Stimulated activated CD4-positive, alpha-beta T cell treated with anti-CD3 and anti-CD28 coated beads, Interleukin-4, amount 100 ng/mL, for 4 hours (primary cell): ENCODE results near the gene PPM1M.
"Not testable (repeated sequence)": the region's sequence is repeated elsewhere in the genome, so short reads cannot be mapped to it uniquely, and the experiment has no call there.

Experiments
- DNase-seq, 2 experiments: peaks; one replicate each; pipeline ENCODE4 v3.0.0-alpha.2; 2020

The PPM1M gene

DNA sequence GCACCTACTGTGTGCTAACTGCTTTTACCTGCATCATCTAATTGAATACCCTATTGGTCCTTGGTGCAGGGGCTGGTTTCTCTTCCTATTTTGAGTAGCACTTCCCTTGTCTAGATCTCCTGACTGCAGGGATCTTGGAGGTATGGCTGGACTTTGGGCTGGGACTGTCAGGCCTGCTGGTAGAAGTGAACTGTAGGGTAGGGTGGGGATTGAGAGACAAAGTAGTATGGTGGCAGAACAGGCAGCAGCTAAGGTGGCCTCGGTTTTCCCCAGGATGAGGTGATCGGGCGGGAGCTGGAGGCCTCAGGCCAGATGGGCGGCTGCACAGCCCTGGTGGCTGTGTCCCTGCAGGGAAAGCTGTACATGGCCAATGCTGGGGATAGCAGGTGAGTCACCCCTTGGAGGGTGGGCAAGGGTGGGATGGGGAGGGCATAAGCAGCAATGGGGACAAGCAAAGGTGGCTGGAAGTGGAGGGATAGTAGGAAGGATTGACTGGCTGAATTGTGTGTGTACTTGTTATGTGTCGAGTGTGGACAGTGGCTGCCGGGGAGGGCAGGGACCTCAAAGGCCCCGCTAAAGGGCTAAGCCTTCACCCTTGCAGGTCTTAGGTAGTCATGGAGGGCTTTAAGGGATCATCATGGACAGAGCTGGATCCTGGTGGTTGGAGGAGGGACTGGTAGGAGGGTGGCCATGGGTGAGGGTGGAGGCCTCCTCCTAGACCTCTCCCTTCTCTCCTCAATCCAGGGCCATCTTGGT is 2.0 kb downstream of the PPM1M start:
- no peak for DNase-seq

DNA sequence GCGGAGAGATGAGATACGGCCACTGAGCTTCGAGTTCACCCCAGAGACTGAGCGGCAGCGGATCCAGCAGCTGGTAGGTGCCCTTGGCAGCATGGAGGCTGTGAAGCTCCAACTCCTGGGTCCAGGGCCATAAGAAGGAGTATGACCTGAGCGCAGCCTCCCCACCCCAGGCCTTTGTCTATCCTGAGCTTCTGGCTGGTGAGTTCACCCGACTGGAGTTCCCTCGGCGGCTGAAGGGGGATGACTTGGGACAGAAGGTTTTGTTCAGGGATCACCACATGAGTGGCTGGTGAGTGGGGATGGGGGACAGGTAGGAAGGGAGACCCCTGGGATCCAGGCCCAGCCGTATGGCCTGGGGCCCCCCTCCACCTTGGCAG is 2.6 kb downstream of the PPM1M start:
- no peak for DNase-seq

DNA sequence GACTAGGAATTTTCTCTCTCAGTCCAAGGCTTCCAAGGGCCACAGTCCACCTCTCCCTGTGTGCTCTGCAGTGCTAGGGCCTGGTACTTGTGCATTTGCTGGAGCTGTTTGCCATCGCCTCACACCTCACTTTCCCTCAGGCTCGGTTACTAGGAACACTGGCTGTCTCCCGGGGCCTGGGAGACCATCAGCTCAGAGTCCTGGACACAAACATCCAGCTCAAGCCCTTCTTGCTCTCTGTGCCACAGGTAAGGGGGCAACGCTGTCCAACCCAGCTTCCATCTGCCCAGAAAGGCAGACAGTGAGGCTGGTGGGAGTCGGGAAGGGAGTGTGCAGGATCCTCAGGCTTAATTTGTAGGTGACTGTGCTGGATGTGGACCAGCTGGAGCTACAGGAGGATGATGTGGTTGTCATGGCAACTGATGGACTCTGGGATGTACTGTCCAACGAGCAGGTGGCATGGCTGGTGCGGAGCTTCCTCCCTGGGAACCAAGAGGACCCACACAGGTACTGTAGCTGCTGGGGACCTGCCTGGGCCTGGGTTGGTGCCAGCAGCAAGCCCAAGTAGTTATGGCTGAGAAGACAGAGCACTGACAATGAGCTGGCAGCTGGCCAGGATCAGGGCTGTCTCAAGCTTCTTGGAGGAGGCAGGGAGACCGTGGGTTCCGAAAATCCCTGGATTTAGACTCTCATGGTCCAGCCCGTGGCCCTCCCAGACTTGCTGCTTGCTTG is 3.4 kb downstream of the PPM1M start:
- no peak for DNase-seq

DNA sequence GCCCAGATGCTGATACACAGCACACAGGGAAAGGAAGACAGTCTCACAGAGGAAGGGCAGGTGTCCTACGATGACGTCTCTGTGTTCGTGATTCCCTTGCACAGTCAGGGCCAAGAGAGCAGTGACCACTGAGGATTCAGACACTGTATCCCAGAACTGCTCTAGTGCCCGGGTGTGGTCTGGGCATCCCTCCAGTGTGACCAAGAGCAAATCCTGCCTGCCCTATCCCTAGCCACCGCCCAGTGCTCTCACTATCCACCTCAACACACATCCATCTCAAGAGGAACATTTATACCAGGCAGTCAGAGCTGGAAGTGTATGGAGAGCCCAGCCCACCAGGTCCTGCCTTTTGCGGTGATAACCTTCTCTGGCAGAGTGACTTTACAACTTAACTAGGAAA is 4.1 kb downstream of the PPM1M start:
- no peak for DNase-seq

DNA sequence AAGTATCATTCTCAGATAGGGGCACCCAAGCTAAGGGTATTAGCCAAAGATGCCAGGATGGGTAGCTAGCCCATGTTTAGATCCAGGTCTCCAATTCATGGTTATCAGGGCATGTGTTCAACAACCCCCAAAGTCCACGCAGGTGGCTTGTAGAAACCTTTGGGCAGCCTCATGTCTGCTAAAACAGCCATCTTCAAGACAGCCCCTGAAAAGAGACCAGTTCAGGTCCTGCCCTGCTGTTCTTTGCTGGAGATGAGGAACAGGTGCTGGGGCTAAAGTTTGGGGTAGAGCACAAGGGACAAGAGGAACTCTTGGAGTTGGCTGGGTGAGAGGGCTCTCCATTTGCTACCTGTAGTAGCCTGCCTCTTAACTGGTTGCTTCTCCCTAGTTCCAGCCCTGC is 4.6 kb downstream of the PPM1M start:
- no peak for DNase-seq

DNA sequence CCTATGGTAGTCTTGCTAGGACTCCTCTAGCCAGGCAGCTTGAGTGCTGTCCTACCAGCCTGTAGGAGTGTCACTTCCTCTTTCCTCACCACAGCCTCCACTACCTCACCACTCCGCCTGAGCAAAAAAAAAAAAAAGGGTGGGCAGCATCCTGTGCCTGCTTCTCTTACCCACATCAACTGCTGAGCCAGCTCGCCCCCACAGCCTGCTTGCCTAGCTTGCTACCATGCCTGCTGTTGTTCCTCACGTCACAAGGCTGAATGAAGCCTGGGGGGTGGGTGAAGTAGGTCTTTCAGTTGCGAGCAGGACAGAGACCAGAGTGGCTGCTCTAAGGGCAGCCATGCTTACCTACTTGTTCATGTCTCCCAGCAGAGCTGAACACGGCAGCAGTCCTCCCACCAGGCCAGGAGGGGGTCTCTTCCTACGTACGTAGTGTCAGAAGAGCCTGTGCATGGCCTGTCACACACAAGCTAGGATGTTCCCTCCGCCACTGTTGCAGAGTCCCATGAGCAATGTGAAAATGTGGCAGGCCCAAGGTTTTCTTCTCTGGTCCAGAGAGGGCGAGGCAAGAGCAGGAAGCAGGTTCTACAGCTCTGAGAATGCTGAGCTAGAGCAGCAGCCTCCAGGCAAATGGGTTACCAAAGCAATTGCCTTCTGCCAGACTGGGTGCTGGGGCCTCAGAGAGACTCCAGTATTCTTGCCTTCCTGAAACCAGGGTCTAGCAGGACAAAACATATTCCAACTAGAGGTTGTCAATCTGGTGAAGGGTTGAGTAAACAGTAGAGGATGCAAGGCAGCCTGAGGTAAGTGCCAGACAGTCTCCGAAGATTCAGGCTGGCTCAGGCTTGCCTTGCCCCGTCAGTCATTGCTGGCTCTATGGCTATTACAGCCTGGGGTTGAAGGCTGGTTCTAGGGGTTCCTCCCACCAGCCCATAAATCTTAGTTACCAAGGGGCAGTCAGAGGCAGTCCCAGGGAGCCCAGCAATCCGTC is 8.1 kb downstream of the PPM1M start:
- peak; percentile 69 to 90 for DNase-seq

DNA sequence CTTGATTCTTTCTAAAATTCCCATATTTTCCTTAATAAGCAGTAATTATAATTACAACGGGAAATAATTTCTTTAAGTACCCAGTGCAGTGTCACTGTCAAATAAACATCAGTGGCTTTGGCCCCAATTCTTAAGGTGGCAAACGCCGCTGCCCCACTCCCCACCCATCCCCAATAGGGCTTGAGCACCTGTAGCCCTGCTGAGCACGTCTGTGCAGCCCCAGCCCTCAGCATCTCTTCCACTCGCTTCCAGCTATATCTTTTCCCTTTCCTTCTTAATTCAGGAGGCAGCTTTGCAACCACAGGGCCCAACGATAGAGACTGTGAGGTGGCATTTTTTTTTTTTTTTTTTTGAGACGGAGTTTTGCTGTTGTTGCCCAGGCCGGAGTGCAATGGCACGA is 9.0 kb downstream of the PPM1M start:
- DNase-seq, result no peak

DNA sequence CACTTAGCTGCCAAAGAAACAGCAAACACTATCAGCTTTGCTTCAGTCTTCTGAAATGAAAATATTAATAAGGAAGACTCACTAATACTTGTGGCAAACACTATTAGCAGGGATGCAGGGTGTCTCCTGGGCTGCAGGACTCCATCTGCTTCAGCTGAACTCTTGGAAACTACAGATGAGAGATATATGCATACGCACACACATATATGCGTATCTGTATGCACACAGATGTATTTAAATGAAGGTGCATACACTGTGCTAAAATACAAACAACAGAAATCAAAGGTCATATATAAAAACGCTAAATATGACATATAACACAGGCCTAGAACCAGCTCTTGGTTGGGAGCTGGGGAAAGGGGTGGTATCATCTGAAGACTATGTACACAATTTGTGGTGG is 10.6 kb downstream of the PPM1M start:
- DNase-seq, result no peak

DNA sequence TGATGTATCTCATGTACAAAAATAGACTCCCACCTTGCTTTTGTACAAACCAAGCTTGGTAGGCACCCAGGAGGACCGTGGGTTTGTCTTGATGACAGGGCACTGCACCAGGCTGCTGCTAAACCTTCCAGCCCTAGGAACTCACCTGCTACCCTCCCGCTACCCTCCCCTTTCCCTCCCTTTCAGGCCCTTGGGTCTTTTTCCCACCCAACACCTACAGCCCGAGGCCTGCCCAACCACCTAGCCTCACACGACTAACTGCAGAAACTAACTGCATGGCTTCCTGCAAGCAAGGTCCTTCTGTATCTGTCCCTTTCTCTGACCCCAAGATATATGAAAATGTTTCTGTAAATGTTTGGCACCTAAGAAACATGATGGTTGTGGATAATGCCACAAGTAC is 11.1 kb downstream of the PPM1M start:
- DNase-seq, result no peak

DNA sequence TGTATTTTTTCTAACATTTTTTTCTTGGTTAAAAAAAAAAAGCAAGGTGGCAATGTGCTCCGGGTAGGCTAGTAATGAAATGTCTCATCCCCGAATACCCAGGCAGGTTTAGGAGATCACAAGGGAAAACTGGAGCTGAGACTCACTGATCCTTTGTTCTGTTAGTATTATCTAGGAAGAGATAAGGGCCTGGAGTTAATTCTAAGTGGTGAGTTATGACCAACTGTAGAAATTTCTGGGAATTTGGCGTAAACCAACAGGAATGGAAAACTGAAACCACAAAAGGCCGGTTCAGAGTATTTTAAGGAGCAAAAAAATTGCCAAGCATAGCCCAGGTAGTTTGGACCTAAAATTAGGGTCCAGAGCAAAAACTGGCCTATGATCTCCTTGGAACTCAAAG is 12.4 kb downstream of the PPM1M start:
- no peak for DNase-seq

DNA sequence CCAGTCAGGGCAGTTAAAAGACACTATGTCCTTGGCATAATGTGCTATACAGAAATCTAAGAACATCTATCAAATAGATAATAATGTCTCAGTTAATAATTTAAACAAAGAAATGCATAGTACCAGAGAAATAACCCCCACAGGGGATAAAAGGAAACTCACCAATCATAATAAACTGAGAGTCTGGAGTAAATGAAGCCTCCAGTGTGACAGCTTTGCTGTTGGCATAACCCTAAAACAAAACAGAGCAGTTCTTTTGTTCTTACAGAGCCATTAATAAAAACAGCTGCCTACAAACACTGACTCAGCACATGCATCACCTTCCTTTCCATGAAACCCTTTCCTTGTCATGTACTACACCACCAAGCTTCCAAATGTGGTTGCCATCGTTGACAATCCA is 13.5 kb downstream of the PPM1M start:
- DNase-seq, result no peak

DNA sequence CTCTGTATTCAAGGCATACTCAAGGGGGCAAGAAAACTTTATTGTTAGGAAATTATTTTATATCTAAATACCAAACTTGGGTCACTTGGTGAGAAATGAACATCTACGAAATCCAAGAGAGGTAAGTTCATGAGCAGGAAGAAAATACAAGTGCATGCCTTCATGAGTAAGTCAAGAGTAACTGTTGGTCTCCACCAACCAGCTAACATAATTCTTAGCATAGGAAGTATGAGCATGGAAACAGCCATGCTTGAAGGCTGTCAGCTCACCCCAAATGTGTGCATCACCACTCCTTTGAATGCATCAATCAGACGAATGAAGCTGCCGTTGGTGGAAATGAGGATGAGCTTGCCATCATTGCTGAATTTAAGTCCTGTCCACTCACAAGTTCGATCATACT is 13.9 kb downstream of the PPM1M start:
- no peak for DNase-seq

DNA sequence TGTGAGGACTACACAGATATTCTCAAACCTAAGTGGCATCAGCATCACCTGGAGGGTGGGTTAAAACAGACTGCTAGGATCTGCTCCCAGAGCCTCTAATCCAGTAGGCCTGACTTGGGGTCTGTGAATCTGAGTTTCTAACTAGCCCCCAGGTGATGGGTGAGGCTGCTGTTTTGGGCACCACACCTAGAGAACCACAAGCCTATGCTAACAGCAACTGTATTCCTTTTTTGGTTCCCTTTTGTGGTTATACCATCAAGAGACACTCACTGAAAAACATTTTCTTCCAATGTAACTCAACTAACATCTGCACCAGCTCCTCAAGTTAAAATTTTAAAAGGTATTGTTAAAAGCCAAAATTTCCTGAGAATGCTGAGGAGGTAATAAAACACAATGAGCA is 16.9 kb downstream of the PPM1M start:
- DNase-seq, result no peak

DNA sequence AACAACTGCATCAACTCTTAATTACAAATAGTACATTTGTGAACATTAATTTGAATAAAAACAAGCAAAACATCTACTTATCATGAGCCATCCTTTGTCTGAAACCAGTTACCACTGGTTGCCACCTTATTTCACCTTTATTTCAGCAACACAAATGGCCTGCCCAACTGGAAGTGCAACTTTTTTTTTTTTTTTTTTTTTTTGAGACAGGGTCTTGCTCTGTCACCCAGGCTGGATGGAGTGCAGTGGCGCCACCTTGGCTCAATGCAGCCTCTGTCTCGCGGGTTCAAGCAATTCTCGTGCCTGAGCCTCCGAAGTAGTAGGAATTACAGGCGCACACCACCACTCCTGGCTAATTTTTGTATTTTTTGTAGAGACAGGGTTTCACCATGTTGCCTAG is 19.8 kb downstream of the PPM1M start:
- no peak for DNase-seq

DNA sequence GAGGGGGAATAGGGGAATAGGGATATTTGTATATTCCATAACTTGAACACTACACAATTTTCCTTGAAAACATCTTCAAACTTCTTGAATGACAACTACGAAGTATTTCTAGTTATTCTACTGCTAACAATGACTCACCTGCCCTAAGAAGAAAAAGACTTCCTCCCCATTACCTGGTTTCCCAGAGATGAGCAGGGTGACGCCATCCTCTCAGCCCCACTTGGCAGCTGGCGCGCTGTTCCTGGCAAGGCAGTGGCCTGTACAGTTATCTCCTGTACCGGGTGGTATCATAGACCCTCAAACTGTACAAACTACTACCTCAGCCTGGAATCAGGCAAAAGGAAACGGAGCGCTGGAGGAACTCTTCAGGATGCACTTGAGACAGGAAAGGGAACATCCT is 22.5 kb downstream of the PPM1M start:
- peak; percentile 52 to 74 for DNase-seq

DNA sequence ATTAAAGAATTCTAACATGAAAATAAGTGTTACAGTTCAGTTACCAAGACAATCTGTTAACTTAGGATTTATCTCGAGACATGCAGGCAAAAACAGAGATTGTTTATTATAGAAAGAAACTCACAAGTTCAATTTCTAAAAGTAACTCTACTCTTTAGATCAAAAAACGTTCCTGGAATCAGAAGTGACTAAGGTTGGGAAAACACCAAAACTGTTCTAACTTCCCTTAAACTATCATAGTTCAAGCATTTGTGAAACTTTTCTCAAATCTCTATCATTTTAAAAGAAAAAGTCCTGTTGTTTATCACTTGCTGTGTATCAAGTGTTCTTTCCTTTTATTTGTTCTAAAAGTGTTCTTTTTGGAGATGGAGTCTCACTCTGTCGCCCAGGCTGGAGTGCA is 24.2 kb downstream of the PPM1M start:
- no peak for DNase-seq

DNA sequence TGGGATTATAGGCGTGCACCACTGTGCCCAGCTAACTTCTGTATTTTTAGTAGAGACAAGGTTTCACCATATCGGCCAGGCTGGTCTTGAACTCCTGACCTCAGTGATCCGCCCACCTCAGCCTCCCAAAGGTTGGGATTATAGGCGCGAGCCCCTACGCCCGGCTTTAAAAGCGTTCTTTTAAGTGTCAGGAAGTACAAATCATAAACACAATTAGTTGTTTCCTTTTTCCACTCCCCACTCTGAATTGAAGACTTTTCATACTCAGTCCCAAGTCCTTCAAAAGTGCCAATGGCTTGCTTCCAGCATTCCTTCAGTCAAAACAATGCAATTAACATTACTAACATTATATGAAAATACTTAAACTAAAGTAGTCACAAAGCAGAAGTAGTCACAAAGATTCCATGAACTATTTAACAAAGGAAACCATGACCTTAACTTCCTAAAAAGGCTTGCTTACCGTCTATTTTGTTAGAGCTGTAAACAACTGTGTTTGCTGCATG is 24.7 kb downstream of the PPM1M start:
- DNase-seq, result no peak

DNA sequence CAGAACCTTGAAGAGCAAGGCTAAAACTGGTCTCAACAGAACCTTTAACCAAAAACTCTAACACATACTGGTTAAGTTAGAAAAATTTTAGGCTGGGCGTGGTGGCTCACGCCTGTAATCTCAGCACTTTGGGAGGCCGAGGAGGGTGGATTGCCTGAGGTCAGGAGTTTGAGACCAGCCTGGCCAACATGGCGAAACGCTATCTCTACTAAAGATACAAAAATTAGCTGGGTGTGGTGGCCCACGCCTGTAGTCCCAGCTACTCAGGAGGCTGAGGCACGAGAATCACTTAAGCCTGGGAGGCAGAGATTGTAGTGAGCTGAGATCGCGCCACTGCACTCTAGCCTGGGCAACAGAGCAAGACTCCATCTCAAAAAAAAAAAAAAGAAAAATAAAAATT is 26.6 kb downstream of the PPM1M start:
- not testable (repeated sequence) for DNase-seq

DNA sequence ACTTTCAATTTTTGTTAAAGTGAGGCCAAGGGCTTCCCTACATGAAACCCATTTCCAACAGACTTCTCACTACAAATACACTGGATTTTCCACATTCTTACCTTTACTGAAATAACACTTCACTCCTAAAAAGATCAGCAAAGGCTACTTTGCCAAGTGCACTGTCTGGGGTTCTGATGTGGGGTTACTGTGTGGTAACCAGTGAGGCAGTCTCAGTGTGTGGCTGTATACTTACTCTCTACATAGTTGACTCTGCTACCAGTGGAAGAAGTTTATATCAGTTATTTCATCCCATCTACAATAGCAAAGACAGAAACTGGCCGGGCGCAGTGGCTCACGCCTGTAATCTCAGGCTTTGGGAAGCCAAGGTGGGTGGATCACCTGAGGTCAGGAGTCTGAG is 27.3 kb downstream of the PPM1M start:
- DNase-seq, result no peak

DNA sequence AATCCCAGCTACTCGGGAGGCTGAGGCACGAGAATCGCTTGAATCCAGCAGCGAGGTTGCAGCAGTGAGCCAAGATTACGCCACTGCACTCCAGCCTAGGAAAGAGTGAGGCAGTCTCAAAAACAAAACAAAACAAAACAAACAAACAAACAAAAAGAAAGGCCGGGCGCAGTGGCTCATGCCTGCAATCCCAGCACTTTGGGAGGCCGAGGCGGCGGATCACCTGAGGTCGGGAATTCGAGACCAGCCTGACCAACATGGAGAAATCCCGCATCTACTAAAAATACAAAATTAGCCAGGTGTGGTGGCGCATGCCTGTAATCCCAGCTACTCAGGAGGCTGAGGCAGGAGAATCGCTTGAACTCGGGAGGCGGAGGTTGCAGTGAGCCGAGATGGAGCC is 29.2 kb downstream of the PPM1M start:
- DNase-seq, result not testable (repeated sequence)

DNA sequence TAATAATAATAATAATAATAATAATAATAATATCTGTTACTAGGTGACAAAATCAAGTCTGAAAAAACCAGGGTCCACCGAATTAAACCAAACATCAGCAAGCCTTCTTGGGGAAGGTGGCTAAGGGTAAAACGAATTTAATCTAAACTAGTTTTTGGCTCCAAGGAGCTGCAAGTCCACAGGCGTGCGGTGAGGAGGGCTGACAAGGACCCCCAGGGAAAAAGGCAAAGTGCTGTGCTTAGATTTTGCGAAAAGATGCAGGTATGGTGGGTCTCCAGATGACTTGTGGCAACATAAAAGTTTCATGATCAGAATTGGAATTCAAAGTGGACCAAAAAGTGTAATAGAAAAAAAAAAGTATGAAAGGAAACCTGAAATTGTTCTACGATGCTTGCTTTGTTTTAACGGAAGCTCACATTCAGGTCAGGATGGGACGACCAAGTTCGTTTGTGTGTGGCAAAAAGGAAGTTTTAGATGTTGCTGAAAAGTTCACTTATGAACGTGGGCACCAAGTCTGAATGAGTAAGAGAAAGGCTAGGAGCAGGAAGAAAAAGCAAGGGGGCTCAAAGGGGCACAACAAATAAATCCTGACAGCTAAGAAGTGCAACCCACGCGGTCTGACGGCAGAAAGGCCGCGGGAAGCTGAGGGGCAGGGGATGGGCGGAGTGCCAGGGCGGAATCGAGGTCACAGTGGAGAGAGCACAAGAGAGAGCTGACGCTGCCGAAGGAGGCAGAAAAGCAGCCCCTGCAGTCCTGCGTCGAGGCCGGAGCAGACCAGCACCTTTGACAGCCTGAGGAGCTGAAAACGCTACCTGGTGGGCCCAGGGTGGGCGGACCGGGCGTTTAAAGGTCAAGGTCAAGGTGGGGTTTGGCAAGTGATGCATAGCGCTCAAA is 31.8 kb downstream of the PPM1M start:
- DNase-seq, result peak; percentile 68 to 75

DNA sequence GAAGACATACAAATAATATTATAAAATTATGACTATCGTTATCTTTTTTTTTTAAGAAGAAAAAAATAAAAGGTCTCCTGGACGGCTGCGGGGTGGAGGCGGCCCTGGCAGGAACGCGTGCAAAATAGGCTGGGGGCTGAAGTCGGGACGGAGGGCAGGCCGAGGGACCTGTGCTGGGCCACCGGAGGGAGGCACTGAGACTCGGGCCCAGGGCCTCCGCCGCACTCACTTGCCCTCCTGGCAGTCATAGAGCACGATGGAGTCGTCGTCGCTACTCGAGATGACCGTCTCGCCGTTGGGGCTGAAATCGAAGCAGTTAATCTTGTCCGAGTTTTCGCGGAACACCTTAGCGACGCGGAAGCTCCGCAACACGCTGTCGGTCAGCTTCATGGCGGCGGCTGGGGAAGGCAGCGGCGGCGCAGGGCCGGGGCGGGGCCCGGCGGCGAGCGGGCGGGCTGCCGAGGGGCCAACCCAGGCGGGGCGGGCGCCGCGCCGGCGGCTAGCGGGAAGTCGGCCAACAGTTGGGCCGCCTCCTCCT is 32.5 kb downstream of the PPM1M start:
- peak; percentile 58 to 64 for DNase-seq
